GM06990 (cell line): ENCODE results near the gene MOCS1.

Experiments
- DNase-seq: peaks from one replicate; pipeline ENCODE4 v3.0.0-alpha.2; 2011; ENCODE audit not compliant: insufficient read length; ENCODE audit errors: extremely low read depth
- H3K27me3 ChIP-seq: replicated peaks from 2 replicates; pipeline ENCODE4 v1.6.0; 2011; ENCODE audit warnings: low read length; ENCODE audit not compliant: control insufficient read depth, insufficient read depth
- H3K36me3 ChIP-seq: 2 replicates; pipeline ENCODE4 v1.5.1; 2011; ENCODE audit warnings: low read length; ENCODE audit not compliant: control insufficient read depth, insufficient read depth
- H3K4me3 ChIP-seq: replicated peaks from 2 replicates; pipeline ENCODE4 v1.5.1; 2011; ENCODE audit warnings: low read depth, mild to moderate bottlenecking, control low read depth, low read length
- TF ChIP-seq, protein P1 (sequence below): IDR thresholded peaks from 2 replicates; pipeline ENCODE4 v1.5.1; 2011; ENCODE audit warnings: low read length, control low read depth, mild to moderate bottlenecking, inconsistent platforms; ENCODE audit not compliant: insufficient read depth, poor library complexity, severe bottlenecking

MOCS1 gene

DNA sequence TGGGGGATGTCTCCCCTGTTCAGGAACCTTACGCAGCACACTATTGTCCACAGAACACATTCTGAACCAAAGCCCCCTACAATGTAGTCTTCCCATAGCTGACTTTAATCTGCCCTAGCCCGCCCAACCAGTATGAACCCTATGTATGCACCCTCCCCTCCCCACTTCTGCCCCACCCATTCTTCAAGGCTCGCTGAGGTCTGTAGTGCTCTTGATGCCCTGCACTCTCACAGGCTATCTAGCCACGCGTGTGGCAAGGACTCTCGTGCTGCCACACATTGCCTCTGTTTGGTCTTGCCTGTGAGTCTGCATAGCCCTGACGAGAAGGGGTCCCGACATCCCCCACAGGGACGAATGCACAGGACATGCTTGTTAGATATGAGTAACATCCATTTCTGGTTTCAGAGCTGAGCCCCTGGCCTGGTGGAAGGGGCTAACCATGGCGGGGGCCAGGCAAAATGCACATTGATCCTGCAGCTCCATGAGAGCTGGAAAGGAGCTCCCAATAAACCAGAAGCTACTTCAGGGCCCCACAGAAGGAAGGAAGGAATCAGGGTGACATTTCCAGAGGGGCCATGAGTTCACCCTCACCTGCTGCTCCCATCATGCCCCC lies 22.6 kb downstream of the MOCS1 start:
- H3K4me3 ChIP-seq = no peak overlapping the region
- no peaks in the 10 kb centered on the region for H3K36me3 ChIP-seq
- no peak for DNase-seq
- TF ChIP-seq, protein P1, sequence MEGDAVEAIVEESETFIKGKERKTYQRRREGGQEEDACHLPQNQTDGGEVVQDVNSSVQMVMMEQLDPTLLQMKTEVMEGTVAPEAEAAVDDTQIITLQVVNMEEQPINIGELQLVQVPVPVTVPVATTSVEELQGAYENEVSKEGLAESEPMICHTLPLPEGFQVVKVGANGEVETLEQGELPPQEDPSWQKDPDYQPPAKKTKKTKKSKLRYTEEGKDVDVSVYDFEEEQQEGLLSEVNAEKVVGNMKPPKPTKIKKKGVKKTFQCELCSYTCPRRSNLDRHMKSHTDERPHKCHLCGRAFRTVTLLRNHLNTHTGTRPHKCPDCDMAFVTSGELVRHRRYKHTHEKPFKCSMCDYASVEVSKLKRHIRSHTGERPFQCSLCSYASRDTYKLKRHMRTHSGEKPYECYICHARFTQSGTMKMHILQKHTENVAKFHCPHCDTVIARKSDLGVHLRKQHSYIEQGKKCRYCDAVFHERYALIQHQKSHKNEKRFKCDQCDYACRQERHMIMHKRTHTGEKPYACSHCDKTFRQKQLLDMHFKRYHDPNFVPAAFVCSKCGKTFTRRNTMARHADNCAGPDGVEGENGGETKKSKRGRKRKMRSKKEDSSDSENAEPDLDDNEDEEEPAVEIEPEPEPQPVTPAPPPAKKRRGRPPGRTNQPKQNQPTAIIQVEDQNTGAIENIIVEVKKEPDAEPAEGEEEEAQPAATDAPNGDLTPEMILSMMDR = no peak
- H3K27me3 ChIP-seq = no peaks in the 10 kb centered on the region; the same call in none of the 2 replicates

DNA sequence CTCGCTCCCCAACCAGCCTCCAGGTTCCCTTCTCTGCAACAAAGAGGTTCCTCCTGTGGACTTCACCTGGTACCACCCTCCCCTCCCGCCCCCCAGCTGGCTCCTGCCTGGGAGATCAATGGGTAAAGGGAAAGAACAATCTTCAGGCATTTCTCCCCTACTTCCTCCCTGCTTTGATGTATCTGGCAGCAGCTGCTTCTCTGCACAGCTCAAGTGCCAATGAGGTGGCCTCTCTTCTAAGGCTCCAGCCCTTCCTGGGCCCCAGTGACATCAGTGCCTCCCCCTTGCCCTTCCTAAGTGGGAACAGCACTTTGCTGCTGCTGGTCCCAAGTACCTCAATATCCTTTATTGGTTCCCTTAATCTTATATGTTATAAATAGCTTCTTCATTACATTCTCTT lies 23.5 kb downstream of the MOCS1 start:
- DNase-seq = no peak
- H3K36me3 ChIP-seq = no peaks in the 10 kb centered on the region
- H3K27me3 ChIP-seq = no peaks in the 10 kb centered on the region; the same call in none of the 2 replicates
- TF ChIP-seq, protein P1 = no peak
- no peak overlapping the region for H3K4me3 ChIP-seq

- Histone ChIP-seq H3K27me3 (no peaks in the 10 kb centered on the region; the same call in none of the 2 replicates), H3K4me3 (no peak overlapping the region), H3K36me3 (no peaks in the 10 kb centered on the region)
- TF ChIP-seq, protein P1 = no peak
- DNase-seq = no peak
These were observed 24.1 kb downstream of the MOCS1 start for GRCh38 chr6:39910164-39910563.

DNA sequence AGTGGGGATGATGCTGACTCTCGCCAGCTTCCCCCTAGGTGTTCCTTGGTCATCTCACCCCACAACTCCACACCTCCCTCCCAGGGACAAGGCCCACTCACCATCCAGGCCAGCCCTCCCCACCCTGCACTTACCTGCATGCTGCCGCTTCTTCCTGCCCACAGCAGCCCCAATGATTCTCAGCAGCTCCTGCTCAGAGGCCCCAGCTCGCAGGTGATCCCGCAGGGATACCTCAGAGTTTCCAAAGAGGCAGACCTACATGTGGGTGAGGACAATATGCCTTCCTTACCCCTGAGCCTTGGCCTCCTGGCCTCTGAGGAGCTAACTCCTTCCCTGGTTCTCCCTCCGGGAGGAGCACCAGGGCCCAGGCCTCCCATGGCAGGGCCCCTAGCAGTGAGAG lies 24.6 kb downstream of the MOCS1 start:
- TF ChIP-seq, protein P1 = no peak
- no peak for DNase-seq
- Histone ChIP-seq H3K4me3 (no peak overlapping the region), H3K27me3 (no peaks in the 10 kb centered on the region; the same call in 1 of the 2 replicates), H3K36me3 (no peaks in the 10 kb centered on the region)

DNA sequence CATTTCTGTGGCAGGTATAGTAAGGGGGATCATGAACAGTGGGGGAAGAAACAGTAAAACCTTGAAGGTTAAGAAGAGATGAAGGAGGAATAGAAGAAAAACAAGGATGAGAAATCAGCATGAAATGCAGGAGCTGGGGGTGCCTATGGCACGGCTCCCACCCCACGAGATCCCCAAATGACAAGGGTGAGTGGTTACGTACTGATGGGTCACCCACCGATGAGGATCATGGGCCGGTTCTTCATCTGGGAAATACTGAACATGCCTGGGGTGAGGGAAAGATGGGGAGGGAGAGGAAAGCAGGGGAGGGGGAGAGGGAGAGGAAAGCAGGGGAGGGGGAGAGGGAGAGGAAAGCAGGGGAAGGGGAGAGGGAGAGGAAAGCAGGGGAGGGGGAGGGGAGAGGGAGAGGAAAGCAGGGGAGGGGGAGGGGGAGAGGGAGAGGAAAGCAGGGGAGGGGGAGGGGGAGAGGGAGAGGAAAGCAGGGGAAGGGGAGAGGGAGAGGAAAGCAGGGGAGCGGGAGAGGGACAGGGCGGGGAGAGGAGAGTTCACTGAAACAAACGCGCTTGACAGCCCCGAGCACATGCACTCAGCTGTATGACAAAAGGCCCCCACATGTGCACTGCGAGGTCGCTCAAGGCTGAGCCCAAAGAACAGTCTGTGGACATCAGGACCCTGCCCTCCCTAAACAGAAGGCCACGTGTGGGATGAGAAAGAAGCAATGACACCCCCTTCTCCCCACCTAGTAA lies 25.3 kb downstream of the MOCS1 start:
- Histone ChIP-seq H3K36me3 (no peaks in the 10 kb centered on the region), H3K4me3 (no peak overlapping the region), H3K27me3 (no peaks in the 10 kb centered on the region; the same call in 1 of the 2 replicates)
- TF ChIP-seq, protein P1 = no peak
- no peak for DNase-seq
